Mesothelial cell of epicardium (in vitro differentiated cells): Measurements from ENCODE around the gene TUBE1. TPM values are rescaled to one million over a fixed set of nuclear protein-coding genes. Genes with fewer than 3 reads are reported as not detected.
"Not testable (repeated sequence)": the region's sequence is repeated elsewhere in the genome, so short reads cannot be mapped to it uniquely, and the experiment has no call there.

ENCODE experiments used
- DNase-seq, 2 experiments: peaks; one replicate each; pipeline ENCODE4 v3.0.0; 2021; ENCODE audit warnings: low spot score in 2 of 2; ENCODE audit not compliant: unreplicated experiment in 2 of 2
- H3K27ac Mint-ChIP-seq: 2 replicates; pipeline ENCODE4 v1.8.0; 2021; ENCODE audit warnings: mixed read lengths
- H3K27me3 Mint-ChIP-seq: 2 replicates; pipeline ENCODE4 v1.8.0; 2021; ENCODE audit warnings: low read depth, mixed read lengths
- H3K36me3 Mint-ChIP-seq: 2 replicates; pipeline ENCODE4 v1.8.0; 2021; ENCODE audit warnings: mixed read lengths
- H3K4me1 Mint-ChIP-seq: 2 replicates; pipeline ENCODE4 v1.8.0; 2021; ENCODE audit warnings: mixed read lengths
- H3K4me3 Mint-ChIP-seq: 2 replicates; pipeline ENCODE4 v1.8.0; 2021; ENCODE audit warnings: mild to moderate bottlenecking, moderate library complexity, mixed read lengths
- H3K9me3 Mint-ChIP-seq: 2 replicates; pipeline ENCODE4 v1.8.0; 2021; ENCODE audit warnings: mixed read lengths
- CTCF ChIP-seq: fragments of 200-600 bp; sonication (generic); IDR thresholded peaks from one replicate; pipeline ENCODE4 v1.5.0; 2021; ENCODE audit warnings: antibody characterized with exemption; ENCODE audit not compliant: unreplicated experiment
- total RNA-seq: library from RNA; stranded (reverse); gene quantifications from 3 replicates; pipeline ENCODE4 v1.2.1, GENCODE V29; 2021

Gene TUBE1
- total RNA-seq, 1 donor from 2014 or later = 19.0 TPM

GRCh38 chr6:112109262-112109661 is 22.0 kb upstream of the TUBE1 start:
- no peak overlapping the region for H3K4me3 Mint-ChIP-seq
- no peaks in the 10 kb centered on the region for H3K27me3 Mint-ChIP-seq
- H3K36me3 Mint-ChIP-seq = peaks cover 18% of the 10 kb centered on the region

GRCh38 chr6:112106562-112106961 is 19.3 kb upstream of the TUBE1 start:
- H3K27ac Mint-ChIP-seq = no peak overlapping the region
- no peak for DNase-seq
- no peak for TF ChIP-seq CTCF
- H3K4me1 Mint-ChIP-seq = peaks cover 5% of the 10 kb centered on the region
- peaks cover 22% of the 10 kb centered on the region for H3K9me3 Mint-ChIP-seq
- no peaks in the 10 kb centered on the region for H3K27me3 Mint-ChIP-seq
- no peak overlapping the region for H3K4me3 Mint-ChIP-seq
- H3K36me3 Mint-ChIP-seq = peaks cover 37% of the 10 kb centered on the region

More at GRCh38 chr6:112109262-112109661, 22.0 kb upstream of the TUBE1 start:
- Mint-ChIP-seq H3K4me1 (peaks cover 5% of the 10 kb centered on the region), H3K27ac (no peak overlapping the region), H3K9me3 (peaks cover 16% of the 10 kb centered on the region)
- no peak for DNase-seq
- TF ChIP-seq CTCF = no peak

- not testable (repeated sequence) for H3K4me3 Mint-ChIP-seq, H3K27ac Mint-ChIP-seq, DNase-seq, H3K4me1 Mint-ChIP-seq, H3K27me3 Mint-ChIP-seq
- Mint-ChIP-seq H3K36me3 (peaks cover 42% of the 10 kb centered on the region), H3K9me3 (peaks cover 22% of the 10 kb centered on the region)
Measured at GRCh38 chr6:112106026-112106425, 18.7 kb upstream of the TUBE1 start.

DNA sequence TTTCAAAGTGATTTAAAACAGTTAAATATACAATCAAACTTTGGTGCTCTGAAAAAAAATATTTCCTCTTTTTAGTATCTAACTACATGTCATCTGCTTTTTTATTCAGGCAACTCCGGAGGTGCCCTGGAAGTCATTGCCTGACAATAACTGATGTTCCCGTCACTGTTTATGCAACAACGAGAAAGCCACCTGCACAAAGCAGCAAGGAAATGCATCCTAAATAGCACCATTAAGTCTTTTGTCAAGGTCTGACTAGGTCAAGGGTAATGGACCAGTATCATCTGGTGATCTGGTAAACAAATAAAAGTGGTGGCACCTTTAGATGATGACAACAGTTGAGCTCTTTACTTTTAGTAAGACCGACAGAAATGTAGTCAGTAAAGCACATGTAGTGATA is 13.3 kb upstream of the TUBE1 start:
- no peak for DNase-seq
- Mint-ChIP-seq H3K27me3 (no peaks in the 10 kb centered on the region), H3K4me1 (no peaks in the 10 kb centered on the region), H3K4me3 (no peak overlapping the region), H3K9me3 (peaks cover 19% of the 10 kb centered on the region), H3K27ac (no peak overlapping the region), H3K36me3 (peaks cover 50% of the 10 kb centered on the region)
- no peak for TF ChIP-seq CTCF

- peaks cover 22% of the 10 kb centered on the region for H3K36me3 Mint-ChIP-seq
- H3K4me3 Mint-ChIP-seq = no peak overlapping the region
- no peak overlapping the region for H3K27ac Mint-ChIP-seq
- no peaks in the 10 kb centered on the region for H3K4me1 Mint-ChIP-seq
- H3K27me3 Mint-ChIP-seq = no peaks in the 10 kb centered on the region
- no peaks in the 10 kb centered on the region for H3K9me3 Mint-ChIP-seq
- DNase-seq = no peak
- no peak for TF ChIP-seq CTCF
Measured at GRCh38 chr6:112096901-112097300, 9.6 kb upstream of the TUBE1 start.

- Mint-ChIP-seq H3K36me3 (no peaks in the 10 kb centered on the region), H3K27ac (no peak overlapping the region), H3K27me3 (peaks cover 1% of the 10 kb centered on the region), H3K4me3 (no peak overlapping the region), H3K9me3 (no peaks in the 10 kb centered on the region), H3K4me1 (peaks cover 3% of the 10 kb centered on the region)
- TF ChIP-seq CTCF = no peak
- DNase-seq = no peak
Measured at GRCh38 chr6:112087916-112088315, 634 bp upstream of the TUBE1 start.
